Nephron progenitor cell (in vitro differentiated cells): ENCODE results near the gene FKBP9.
"Not testable (repeated sequence)": the region's sequence is repeated elsewhere in the genome, so short reads cannot be mapped to it uniquely, and the experiment has no call there.

ENCODE experiments used
- DNase-seq: peaks from one replicate; pipeline ENCODE4 v3.0.0; 2021
- H3K27ac Mint-ChIP-seq: 2 replicates; pipeline ENCODE4 v1.8.0; 2021; ENCODE audit warnings: mild to moderate bottlenecking, moderate library complexity, mixed read lengths
- H3K27me3 Mint-ChIP-seq: 2 replicates; pipeline ENCODE4 v1.8.0; 2021; ENCODE audit warnings: mild to moderate bottlenecking, low read depth, mixed read lengths; ENCODE audit not compliant: poor library complexity
- H3K36me3 Mint-ChIP-seq: 2 replicates; pipeline ENCODE4 v1.8.0; 2021; ENCODE audit warnings: low read depth, mixed read lengths
- H3K4me1 Mint-ChIP-seq: 2 replicates; pipeline ENCODE4 v1.8.0; 2021; ENCODE audit warnings: mixed read lengths
- H3K4me3 Mint-ChIP-seq: 2 replicates; pipeline ENCODE4 v1.8.0; 2021; ENCODE audit warnings: mild to moderate bottlenecking, moderate library complexity, mixed read lengths
- H3K9me3 Mint-ChIP-seq: 2 replicates; pipeline ENCODE4 v1.8.0; 2021; ENCODE audit warnings: mild to moderate bottlenecking, moderate library complexity, mixed read lengths
- TF ChIP-seq, protein P1 (sequence below): fragments of 200-600 bp; sonication (generic); IDR thresholded peaks from 2 replicates; pipeline ENCODE4 v1.5.0; 2021; ENCODE audit warnings: antibody characterized with exemption

Gene FKBP9

DNA sequence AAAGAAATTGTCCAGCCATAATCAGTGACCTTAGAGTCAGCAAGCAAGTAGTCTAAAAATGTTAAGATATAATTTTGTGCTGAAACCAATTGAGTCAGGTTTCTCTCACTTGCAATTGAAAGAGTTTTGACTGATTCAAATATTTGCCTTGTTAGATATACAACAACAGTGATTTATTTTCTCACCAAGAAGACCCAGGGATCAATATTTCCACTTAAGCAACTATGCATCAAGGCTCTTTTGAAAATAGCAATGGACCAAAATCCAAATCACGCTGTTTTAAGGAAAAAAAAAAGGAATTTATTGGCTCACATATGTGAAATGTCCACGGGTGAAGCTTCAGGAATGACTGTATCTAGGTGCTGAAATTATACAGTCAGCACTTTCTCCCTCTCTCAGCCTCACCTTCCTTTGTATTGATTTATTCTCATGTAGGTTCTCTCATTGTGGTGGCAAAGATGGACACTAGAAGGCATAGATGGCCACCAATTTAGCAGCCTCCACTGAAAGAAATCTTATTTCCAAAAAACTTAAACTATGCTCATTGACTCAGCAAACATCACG lies 9.7 kb upstream of the FKBP9 start:
- Mint-ChIP-seq H3K9me3 (peaks cover 46% of the 10 kb centered on the region), H3K36me3 (peaks cover 5% of the 10 kb centered on the region), H3K27me3 (peaks cover 33% of the 10 kb centered on the region), H3K4me3 (no peak overlapping the region), H3K27ac (no peak overlapping the region), H3K4me1 (no peaks in the 10 kb centered on the region)
- DNase-seq: no peak
- TF ChIP-seq, protein P1, sequence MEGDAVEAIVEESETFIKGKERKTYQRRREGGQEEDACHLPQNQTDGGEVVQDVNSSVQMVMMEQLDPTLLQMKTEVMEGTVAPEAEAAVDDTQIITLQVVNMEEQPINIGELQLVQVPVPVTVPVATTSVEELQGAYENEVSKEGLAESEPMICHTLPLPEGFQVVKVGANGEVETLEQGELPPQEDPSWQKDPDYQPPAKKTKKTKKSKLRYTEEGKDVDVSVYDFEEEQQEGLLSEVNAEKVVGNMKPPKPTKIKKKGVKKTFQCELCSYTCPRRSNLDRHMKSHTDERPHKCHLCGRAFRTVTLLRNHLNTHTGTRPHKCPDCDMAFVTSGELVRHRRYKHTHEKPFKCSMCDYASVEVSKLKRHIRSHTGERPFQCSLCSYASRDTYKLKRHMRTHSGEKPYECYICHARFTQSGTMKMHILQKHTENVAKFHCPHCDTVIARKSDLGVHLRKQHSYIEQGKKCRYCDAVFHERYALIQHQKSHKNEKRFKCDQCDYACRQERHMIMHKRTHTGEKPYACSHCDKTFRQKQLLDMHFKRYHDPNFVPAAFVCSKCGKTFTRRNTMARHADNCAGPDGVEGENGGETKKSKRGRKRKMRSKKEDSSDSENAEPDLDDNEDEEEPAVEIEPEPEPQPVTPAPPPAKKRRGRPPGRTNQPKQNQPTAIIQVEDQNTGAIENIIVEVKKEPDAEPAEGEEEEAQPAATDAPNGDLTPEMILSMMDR: no peak

DNA sequence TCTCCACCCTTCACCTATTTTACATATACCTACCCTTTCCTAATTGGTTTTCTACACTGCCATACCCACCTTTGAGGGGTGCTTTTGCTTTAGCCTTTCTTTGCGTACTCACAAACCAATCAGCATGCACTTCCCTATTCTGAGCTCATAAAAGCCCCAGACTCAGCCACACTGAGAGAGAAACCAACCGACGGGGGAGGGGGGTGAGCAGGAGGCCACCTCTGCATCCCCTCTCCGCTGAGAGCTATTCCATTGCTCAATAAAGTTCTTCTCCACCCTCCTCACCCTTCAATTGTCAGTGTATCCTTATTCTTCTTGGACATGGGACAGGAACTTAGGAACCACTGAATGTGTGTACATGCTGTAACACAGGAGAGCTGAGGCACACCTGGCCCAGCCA lies 9.0 kb upstream of the FKBP9 start:
- Mint-ChIP-seq H3K27ac (no peak overlapping the region), H3K4me3 (no peak overlapping the region), H3K9me3 (peaks cover 45% of the 10 kb centered on the region), H3K27me3 (peaks cover 32% of the 10 kb centered on the region), H3K36me3 (peaks cover 5% of the 10 kb centered on the region), H3K4me1 (no peaks in the 10 kb centered on the region)
- DNase-seq: no peak
- TF ChIP-seq, protein P1: no peak

DNA sequence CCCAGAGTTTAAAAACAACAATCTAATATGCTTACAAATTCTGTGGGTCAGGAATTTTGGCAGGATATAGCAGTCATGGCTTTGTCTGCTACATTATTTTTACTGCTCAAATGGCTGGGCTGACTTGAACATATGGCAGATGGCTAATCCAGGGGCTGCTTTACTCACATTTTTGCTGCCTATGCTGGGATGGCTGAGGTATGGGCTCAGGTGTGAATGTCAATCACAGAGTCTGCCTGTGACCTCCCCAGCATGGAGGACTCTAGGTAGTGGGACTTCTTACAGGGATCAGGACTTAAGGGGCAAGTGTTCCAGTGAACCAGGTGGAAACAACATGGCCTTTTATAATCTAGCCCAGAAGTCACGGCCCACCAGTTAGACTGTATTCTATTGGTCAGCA lies 4.4 kb upstream of the FKBP9 start:
- Mint-ChIP-seq H3K4me1 (peaks cover 5% of the 10 kb centered on the region), H3K9me3 (peaks cover 14% of the 10 kb centered on the region), H3K36me3 (no peaks in the 10 kb centered on the region), H3K4me3 (no peak overlapping the region), H3K27ac (no peak overlapping the region), H3K27me3 (peaks cover 15% of the 10 kb centered on the region)
- TF ChIP-seq, protein P1: no peak
- DNase-seq: no peak

DNA sequence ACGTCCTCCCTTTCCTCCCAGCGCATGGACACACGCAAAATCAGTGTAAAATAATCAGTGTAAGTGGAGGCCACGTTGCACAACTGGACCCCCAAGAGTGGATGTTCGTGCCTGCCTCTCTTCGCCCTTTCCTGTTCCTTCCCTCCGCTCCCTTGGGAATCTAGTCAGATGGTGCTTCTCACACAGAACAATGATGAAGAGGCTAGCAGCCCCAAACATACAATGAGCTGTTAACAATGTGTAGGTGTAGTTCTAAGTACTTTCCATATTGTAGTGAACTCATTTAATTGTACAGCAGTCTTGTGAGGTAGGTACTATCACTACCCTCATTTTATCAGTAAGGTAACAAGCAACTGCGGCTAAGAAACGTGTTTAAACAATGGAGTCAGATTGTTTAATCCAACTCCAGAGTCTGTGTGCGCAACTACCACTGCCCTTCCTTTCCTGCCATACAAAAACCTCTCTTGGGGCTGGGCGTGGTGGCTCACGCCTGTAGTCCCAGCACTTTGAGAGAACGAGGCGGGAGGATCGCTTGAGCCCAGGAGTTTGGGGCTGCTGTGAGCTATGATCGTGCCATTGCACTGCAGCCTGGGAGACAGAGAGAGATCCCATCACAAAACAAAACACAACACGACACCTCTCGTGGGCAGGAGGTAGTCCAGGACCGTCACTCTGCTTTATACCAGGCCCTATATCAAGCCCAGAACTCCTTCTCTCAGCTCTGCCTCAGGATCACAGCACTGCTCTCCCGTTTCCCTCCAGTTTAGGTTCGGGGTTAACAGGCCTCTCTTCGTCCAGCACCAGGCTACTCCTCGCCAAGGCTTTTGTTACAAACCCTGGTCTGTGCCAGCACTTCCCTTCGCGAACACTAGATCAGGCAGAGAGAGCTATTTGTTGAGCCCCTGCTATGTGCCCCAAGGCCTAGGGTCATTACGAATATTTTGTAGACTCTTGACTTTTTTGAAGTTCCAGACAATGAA lies 1.1 kb downstream of the FKBP9 start:
- H3K9me3 Mint-ChIP-seq: peaks cover 16% of the 10 kb centered on the region
- TF ChIP-seq, protein P1: no peak
- H3K4me3 Mint-ChIP-seq: peak overlapping the region; percentile 89
- peaks cover 23% of the 10 kb centered on the region for H3K4me1 Mint-ChIP-seq
- H3K27ac Mint-ChIP-seq: peak overlapping the region; percentile 70
- peaks cover 11% of the 10 kb centered on the region for H3K36me3 Mint-ChIP-seq
- H3K27me3 Mint-ChIP-seq: no peaks in the 10 kb centered on the region
- DNase-seq: no peak

DNA sequence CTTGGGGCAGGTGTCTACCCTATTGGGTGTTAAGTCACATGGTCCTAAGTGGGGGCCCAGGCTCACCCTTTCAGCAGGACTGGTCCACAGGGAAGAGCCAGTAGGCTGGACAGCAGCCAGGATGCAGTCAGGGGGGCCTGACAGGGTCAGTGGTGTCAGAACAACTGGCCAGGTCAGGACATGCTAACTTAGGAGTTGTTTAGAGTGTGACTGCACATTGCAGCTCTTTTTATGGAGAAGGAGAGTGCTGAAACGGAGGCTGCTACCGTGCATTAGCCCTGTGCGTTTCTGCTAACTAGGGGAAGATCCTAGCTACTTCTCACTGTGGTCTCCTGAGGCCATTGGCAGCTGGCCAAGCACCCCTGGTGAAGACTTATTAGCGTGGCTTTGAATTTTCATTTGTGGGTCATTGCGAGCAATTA lies 6.7 kb downstream of the FKBP9 start:
- not testable (repeated sequence) for DNase-seq, H3K4me3 Mint-ChIP-seq, H3K27me3 Mint-ChIP-seq
- peak overlapping the region; percentile 42 for H3K27ac Mint-ChIP-seq
- H3K9me3 Mint-ChIP-seq: peaks cover 13% of the 10 kb centered on the region
- peaks cover 11% of the 10 kb centered on the region for H3K36me3 Mint-ChIP-seq
- H3K4me1 Mint-ChIP-seq: peaks cover 40% of the 10 kb centered on the region

DNA sequence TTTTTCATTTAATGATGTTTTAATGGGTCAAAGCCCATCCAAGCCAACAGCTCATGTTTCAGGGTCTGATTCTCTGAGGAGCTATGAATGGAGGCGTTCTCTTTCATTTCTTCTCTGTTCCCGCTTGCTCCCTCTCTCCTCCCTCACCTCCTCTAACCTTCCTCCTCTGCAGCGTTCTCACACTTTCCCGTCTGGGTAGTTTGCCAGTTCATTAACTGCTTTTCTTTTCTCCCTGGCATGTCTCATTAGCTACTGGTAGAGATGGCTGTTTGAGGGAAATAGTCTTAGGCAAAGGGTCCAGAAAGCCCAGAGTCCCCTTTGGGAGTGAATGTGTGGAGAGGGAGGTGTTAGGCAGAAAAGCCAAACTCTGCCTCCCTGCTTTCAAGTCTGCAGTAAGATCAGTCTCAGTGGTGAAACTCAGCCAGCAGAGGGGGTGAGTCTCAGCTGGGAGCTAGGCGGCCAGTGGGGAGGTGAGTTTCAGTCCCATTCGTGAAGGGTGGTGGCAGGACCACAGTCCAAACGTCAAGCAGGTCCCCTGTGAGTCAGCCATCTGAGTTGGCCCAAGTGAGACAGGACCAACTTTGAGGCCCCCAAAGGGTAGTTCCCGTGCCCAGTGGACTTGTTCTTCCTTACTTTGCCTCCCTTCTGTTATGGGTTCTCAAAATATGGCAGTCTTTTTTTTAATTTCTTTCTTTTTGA lies 7.4 kb downstream of the FKBP9 start:
- H3K27ac Mint-ChIP-seq: peak overlapping the region; percentile 88
- peak overlapping the region; percentile 67 for H3K4me3 Mint-ChIP-seq
- H3K36me3 Mint-ChIP-seq, H3K27me3 Mint-ChIP-seq, DNase-seq: not testable (repeated sequence)
- peaks cover 37% of the 10 kb centered on the region for H3K4me1 Mint-ChIP-seq
- H3K9me3 Mint-ChIP-seq: peaks cover 13% of the 10 kb centered on the region

DNA sequence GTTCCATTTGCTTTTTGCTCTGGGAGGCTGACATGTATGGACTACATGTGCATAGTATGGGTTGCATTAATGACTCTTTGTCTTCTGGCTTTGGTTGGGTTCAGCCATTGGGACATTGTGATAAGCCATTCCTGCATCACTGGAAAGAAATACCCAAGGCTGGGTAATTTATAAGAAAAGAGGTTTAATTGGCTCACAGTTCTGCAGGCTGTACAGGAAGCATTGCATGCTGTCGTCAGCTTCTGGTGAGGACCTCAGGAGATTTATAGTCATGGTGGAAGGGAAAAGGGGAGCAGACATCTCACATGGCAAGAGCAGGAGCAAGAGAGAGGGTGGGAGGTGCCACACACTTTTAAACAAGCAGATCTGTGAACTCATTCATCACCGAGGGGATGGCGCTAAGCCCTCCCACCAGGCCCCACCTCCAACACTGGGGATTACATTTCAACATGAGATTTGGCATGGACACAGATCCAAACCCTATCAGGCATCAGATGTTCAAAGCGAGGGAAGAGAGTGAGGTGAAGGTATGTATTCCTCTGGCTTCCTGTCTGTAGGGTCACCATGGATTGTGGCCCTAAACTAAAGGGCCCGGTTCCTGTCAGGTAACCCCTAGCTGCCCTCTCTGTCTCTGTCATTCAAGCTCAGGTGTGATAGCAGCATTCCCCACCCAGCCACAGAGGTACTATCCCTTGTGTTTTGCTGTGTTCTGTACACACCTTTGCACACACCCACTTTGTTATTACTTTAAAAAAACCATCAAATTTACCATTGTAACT lies 9.4 kb downstream of the FKBP9 start:
- H3K36me3 Mint-ChIP-seq, H3K27me3 Mint-ChIP-seq, H3K4me3 Mint-ChIP-seq, H3K27ac Mint-ChIP-seq: not testable (repeated sequence)
- peak; percentile 22 for DNase-seq
- peaks cover 21% of the 10 kb centered on the region for H3K9me3 Mint-ChIP-seq
- H3K4me1 Mint-ChIP-seq: peaks cover 42% of the 10 kb centered on the region

DNA sequence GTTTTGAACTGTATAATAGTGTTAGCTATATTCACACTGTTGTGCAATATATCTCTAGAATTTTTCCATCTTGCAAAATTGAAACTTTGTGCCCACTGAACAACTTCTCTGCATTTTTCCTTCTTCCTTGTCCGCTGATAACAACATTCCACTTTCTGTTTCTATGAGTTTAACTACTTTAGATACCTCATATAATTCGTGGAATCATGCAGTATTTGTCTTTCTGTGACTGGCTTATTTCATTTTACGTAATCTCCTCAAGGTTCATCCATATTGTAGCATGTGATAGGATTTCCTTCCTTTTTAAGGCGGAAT lies 10.0 kb downstream of the FKBP9 start:
- H3K27me3 Mint-ChIP-seq, DNase-seq, H3K27ac Mint-ChIP-seq, H3K36me3 Mint-ChIP-seq: not testable (repeated sequence)
- peaks cover 47% of the 10 kb centered on the region for H3K4me1 Mint-ChIP-seq
- peaks cover 24% of the 10 kb centered on the region for H3K9me3 Mint-ChIP-seq
- peak overlapping the region; percentile 2 for H3K4me3 Mint-ChIP-seq

DNA sequence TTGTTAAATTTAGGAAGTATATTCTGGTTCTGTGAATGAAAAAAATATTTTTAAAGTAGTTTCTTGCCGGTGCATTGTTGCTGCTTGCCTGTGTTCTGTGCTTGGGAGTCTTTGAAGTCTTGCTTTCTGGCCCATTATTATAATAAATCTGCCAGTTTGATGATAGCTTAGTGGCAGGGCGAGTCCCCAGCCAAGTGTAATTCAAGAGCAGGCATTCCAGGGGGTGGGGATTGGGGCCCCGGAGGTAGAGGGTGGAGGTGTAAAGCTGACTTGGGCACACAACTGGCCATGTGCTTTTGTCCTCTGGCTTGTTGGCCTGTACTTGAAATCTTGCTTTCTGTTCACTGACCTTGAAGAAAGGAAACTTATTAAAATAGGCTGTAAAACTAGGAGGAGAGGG lies 14.7 kb downstream of the FKBP9 start:
- peaks cover 29% of the 10 kb centered on the region for H3K4me1 Mint-ChIP-seq
- H3K36me3 Mint-ChIP-seq: peaks cover 21% of the 10 kb centered on the region
- DNase-seq: peak; percentile 26
- H3K27me3 Mint-ChIP-seq: not testable (repeated sequence)
- peaks cover 24% of the 10 kb centered on the region for H3K9me3 Mint-ChIP-seq
- peak overlapping the region; percentile 85 for H3K27ac Mint-ChIP-seq
- peak overlapping the region; percentile 56 for H3K4me3 Mint-ChIP-seq
